Lung microvascular endothelial cell (primary cell): ENCODE results near the gene PLEKHH1. TPM values are rescaled to one million over a fixed set of nuclear protein-coding genes. Genes with fewer than 3 reads are reported as not detected.

ENCODE experiments used
- DNase-seq, 2 donors: peaks; one replicate each; pipeline versions ENCODE4 v3.0.0 to v3.0.0-alpha.2; 2010; ENCODE audit warnings: low read depth in 2 of 2
- total RNA-seq: library from RNA; depleted of rRNA; stranded (reverse); fragments of >200 nt; gene quantifications from 2 replicates; pipeline ENCODE4 v1.2.1, GENCODE V29; 2014

PLEKHH1 gene
- total RNA-seq, 1 donor from 2014 or later = under 0.01 TPM

GRCh38 chr14:67562025-67562775 lies 29.1 kb downstream of the PLEKHH1 start:
- no peak for DNase-seq

- no peak for DNase-seq
Measured at GRCh38 chr14:67562776-67563150, 29.7 kb downstream of the PLEKHH1 start.

- no peak for DNase-seq
Measured at GRCh38 chr14:67564236-67564635, 31.1 kb downstream of the PLEKHH1 start.

GRCh38 chr14:67566908-67567307 lies 33.8 kb downstream of the PLEKHH1 start:
- DNase-seq = no peak

- DNase-seq = no peak
Measured at GRCh38 chr14:67567654-67568053, 34.6 kb downstream of the PLEKHH1 start.

GRCh38 chr14:67569011-67569650 lies 36.0 kb downstream of the PLEKHH1 start:
- no peak for DNase-seq

GRCh38 chr14:67569651-67570290 lies 36.7 kb downstream of the PLEKHH1 start:
- DNase-seq = no peak

- DNase-seq = no peak
Measured at GRCh38 chr14:67570453-67570852, 37.4 kb downstream of the PLEKHH1 start.

GRCh38 chr14:67571275-67571990 lies 38.3 kb downstream of the PLEKHH1 start:
- peak; percentile 65 to 74 for DNase-seq

GRCh38 chr14:67571991-67572323 lies 38.9 kb downstream of the PLEKHH1 start:
- no peak for DNase-seq

- DNase-seq = no peak
Measured at GRCh38 chr14:67572608-67573007, 39.5 kb downstream of the PLEKHH1 start.

- no peak for DNase-seq
Measured at GRCh38 chr14:67573228-67574010, 40.3 kb downstream of the PLEKHH1 start.

- no peak for DNase-seq
Measured at GRCh38 chr14:67574156-67574555, 41.1 kb downstream of the PLEKHH1 start.

GRCh38 chr14:67574806-67575205 lies 41.7 kb downstream of the PLEKHH1 start:
- no peak for DNase-seq

- peak in 1 of 2 donors; percentile 17 for DNase-seq
Measured at GRCh38 chr14:67575684-67576083, 42.6 kb downstream of the PLEKHH1 start.

GRCh38 chr14:67576216-67576955 lies 43.3 kb downstream of the PLEKHH1 start:
- DNase-seq = no peak

GRCh38 chr14:67577181-67577808 lies 44.2 kb downstream of the PLEKHH1 start:
- no peak for DNase-seq

GRCh38 chr14:67577909-67578749 lies 45.0 kb downstream of the PLEKHH1 start:
- no peak for DNase-seq

- no peak for DNase-seq
Measured at GRCh38 chr14:67579040-67579439, 46.0 kb downstream of the PLEKHH1 start.
